ENCODE results near the gene CD164. TPM values are rescaled to one million over a fixed set of nuclear protein-coding genes. Genes with fewer than 3 reads are reported as not detected.
A peak's percentile ranks its signal among the peaks of the same experiment; 100 is the strongest.

Gene CD164
- total and polyA plus RNA-seq, 2 of the 13 experiments (the other 11 are each of a cell fraction or from before 2014, with no cell fraction given) = 222 to 293 TPM

- TF ChIP-seq FOXO4 (CRISPR knock-in tag; conservative IDR thresholded peaks at IDR 0.05) (no peak), ZNF841 (CRISPR knock-in tag; IDR thresholded peaks at IDR 0.05; ENCODE audit: borderline replicate concordance) (no peak), ZNF468 (CRISPR knock-in tag; IDR thresholded peaks at IDR 0.05) (no peak), ZBTB2 (CRISPR knock-in tag; IDR thresholded peaks at IDR 0.05; ENCODE audit: low read depth) (peak; percentile 71), TGIF2 (CRISPR knock-in tag; IDR thresholded peaks at IDR 0.05) (0 out of 2 replicates have a peak, but pooled peaks have one; percentile 46), PITX1 (CRISPR knock-in tag; IDR thresholded peaks at IDR 0.05) (no peak; the same call in 1 of the 2 replicates), ESRRA (CRISPR knock-in tag; IDR thresholded peaks at IDR 0.05; ENCODE audit: low read depth) (peak; percentile 79), NFATC3 (CRISPR knock-in tag; IDR thresholded peaks at IDR 0.05) (no peak), REST (IDR thresholded peaks at IDR 0.05; ENCODE audit: borderline replicate concordance in 1 of 2, low read depth in 1 of 2, low read length in 2 of 2) (peak in 1 of 2 experiments; percentile 24; a peak in 2 of 4 replicates), GZF1 (CRISPR knock-in tag; IDR thresholded peaks at IDR 0.05) (no peak), KAT2B (IDR thresholded peaks at IDR 0.05; ENCODE audit: borderline replicate concordance, low read depth, low read length) (no peak), FIP1L1 (IDR thresholded peaks at IDR 0.05; ENCODE audit: borderline replicate concordance, insufficient read depth, low read depth, low read length) (no peak), PPARG (CRISPR knock-in tag; conservative IDR thresholded peaks at IDR 0.05) (peak; percentile 29; the same call in 1 of the 2 replicates), TEAD2 (CRISPR knock-in tag; IDR thresholded peaks at IDR 0.05) (0 out of 2 replicates have a peak, but pooled peaks have one; percentile 26), ZNF367 (CRISPR knock-in tag; IDR thresholded peaks at IDR 0.05; ENCODE audit: borderline replicate concordance) (0 out of 2 replicates have a peak, but pooled peaks have one; percentile 38), FOXM1 (CRISPR knock-in tag; IDR thresholded peaks at IDR 0.05) (0 out of 2 replicates have a peak, but pooled peaks have one; percentile 51), HNRNPH1 (optimal IDR thresholded peaks at IDR 0.05; ENCODE audit: low read depth, low read length) (no peak), HMG20A (CRISPR knock-in tag; IDR thresholded peaks at IDR 0.05; ENCODE audit: borderline replicate concordance) (no peak; the same call in 1 of the 2 replicates), MATR3 (CRISPR knock-in tag; IDR thresholded peaks at IDR 0.05) (no peak), ZNF569 (CRISPR knock-in tag; IDR thresholded peaks at IDR 0.05; ENCODE audit: borderline replicate concordance) (no peak), ZNF260 (CRISPR knock-in tag; IDR thresholded peaks at IDR 0.05; ENCODE audit: borderline replicate concordance, low read depth) (no peak), ZSCAN12 (CRISPR knock-in tag; IDR thresholded peaks at IDR 0.05) (no peak), SRSF4 (IDR thresholded peaks at IDR 0.05; ENCODE audit: low read depth, low read length, poor library complexity, severe bottlenecking) (no peak), ZMYM2 (CRISPR knock-in tag; IDR thresholded peaks at IDR 0.05) (no peak)
Observed at GRCh38 chr6:109381747-109382575, at the start of gene CD164 (continued).

All from HepG2 (cell line).